ENCODE results near the gene NEURL2.
A peak's percentile ranks its signal among the peaks of the same experiment; 100 is the strongest.

The NEURL2 gene

DNA sequence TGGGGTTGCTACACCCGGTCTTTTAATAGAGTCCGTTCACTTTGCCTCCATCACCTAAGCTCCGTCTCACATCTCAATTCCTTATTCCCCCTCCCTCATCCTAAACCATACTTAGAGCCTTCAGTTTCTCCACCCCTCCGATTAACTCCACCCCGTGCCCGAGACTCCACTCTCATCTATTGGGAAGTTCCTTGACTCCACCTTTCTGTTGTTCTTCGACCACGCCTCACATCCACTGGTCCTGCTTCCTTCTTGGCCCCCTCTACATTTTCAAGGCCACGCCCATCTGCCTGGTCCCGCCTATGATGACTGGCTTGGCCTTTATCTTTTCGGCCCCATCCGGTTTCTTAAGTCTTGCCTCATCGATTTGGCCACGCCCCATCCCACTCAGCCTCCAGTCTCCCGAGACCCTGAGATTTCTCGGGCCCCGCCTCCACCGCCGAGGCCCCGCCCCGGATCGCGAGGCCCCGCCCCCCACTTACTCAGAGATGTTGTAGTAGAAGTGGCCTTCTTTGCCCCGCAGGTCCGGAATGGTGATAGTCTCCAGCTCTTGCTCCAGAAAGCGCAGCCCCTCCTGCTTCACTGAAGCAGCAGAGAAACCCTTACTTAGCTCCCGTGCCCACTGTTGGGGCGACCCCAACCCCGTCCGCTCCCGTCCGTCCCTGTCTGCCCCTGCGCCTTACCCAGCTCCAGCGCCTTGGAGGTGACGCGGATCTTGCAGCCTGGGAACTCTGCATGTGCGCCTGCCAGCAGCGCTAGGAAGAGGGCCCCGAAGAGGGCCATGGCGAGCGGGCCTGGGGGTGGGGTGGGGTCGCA lies 19.9 kb upstream of the NEURL2 start:
- H2BK120ac ChIP-seq (ENCODE audit: low read depth, low read length) = no peak overlapping the region
- peak overlapping the region; percentile 88 for H3K4me2 ChIP-seq (ENCODE audit: low read length, poor library complexity, severe bottlenecking)
- no peaks in the 10 kb centered on the region for H3K9me3 ChIP-seq (ENCODE audit: control insufficient read depth, low read length)
- peaks cover 23 to 24% of the 10 kb centered on the region in 2 experiments for H3K36me3 ChIP-seq (ENCODE audit: control insufficient read depth in 1 of 2, insufficient read depth in 2 of 2, low read depth in 1 of 2, low read length in 2 of 2)
- no peak overlapping the region for H2BK5ac ChIP-seq (ENCODE audit: low read depth, low read length, poor library complexity, severe bottlenecking)
- peak overlapping the region; percentile 72 to 75 for H3K4me3 ChIP-seq (ENCODE audit: insufficient read depth in 1 of 2, low read depth in 1 of 2, low read length in 2 of 2)
- peak overlapping the region; percentile 61 for H2BK15ac ChIP-seq (ENCODE audit: low read depth, poor library complexity, severe bottlenecking)
- H2AFZ ChIP-seq (ENCODE audit: low read depth, low read length) = no peak overlapping the region
- peak overlapping the region; percentile 81 for H3K9ac ChIP-seq (ENCODE audit: low read length)
- H3K27ac ChIP-seq (ENCODE audit: low read length, poor library complexity, severe bottlenecking) = peak overlapping the region; percentile 78
- peak overlapping the region; percentile 87 for H4K8ac ChIP-seq (ENCODE audit: low read length)
- H3K23ac ChIP-seq (ENCODE audit: low read length in 2 of 2) = no peak overlapping the region
- H3K4me1 ChIP-seq (ENCODE audit: control insufficient read depth, insufficient read depth, low read depth, low read length) = peaks cover 19% of the 10 kb centered on the region
- peak; percentile 99 for DNase-seq
- peak overlapping the region; percentile 33 to 68 for H3K4ac ChIP-seq (ENCODE audit: low read depth in 1 of 2, low read length in 2 of 2)
- H2AK5ac ChIP-seq (ENCODE audit: low read length, severe bottlenecking) = no peak overlapping the region
- H3K18ac ChIP-seq (ENCODE audit: low read depth in 1 of 2, low read length in 2 of 2) = peak overlapping the region; percentile 92 to 99
- H3K79me1 ChIP-seq (replicated peaks; ENCODE audit: low read length, poor library complexity, severe bottlenecking) = peaks cover 11% of the 10 kb centered on the region
- peak overlapping the region in 1 of 2 experiments; percentile 90 for H3K14ac ChIP-seq (ENCODE audit: low read length in 2 of 2)
- 7% methylated on average over 40 of the region's 43 CpGs for WGBS
- no peak overlapping the region for H2BK12ac ChIP-seq (ENCODE audit: low read length in 2 of 2)
- no peaks in the 10 kb centered on the region for H3K27me3 ChIP-seq (ENCODE audit: control insufficient read depth in 1 of 2, insufficient read depth in 1 of 2, low read length in 2 of 2)
- H4K91ac ChIP-seq (ENCODE audit: low read length) = peak overlapping the region; percentile 63

DNA sequence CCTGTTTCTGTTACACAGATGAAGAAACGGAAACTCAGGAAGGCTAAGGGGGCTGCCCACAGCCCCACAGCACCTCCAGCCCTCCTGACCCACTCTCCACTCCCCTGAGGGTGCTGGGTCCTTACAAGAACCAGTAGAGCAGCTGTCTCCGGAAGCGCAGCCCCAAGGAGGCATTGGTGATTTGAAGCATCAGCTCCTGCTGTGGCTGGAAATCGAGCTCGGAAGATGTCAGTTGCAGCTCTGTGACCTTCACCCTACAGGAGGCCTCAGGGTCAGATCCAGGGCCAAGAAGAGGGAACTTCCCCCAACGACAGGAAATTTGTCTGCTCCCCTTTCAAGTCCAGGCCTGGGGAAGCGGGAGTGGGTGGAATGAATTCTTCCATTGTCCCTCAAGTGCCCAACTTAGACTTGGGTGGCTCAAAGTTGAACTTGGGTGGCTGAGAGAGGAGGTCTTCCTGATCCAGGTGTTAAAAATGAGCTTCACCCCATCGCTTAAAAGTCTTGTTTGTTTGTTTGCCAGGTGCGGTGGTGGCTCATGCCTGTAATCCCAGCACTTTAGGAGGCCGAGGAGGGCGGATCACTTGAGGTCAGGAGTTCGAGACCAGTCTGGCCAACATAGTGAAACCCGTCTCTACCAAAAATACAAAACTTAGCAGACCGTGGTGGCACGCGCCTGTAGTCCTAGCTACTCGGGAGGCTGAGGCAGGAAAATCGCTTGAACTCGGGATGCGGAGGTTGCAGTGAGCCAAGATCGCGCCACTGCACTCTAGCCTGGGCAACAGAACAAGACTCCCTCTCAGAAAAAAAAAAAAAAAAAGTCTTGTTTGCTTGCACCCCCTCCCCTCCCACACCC lies 19.0 kb upstream of the NEURL2 start:
- H2BK15ac ChIP-seq (ENCODE audit: low read depth, poor library complexity, severe bottlenecking) = peak overlapping the region; percentile 61
- H4K8ac ChIP-seq (ENCODE audit: low read length) = no peak overlapping the region
- H3K27me3 ChIP-seq (ENCODE audit: control insufficient read depth in 1 of 2, insufficient read depth in 1 of 2, low read length in 2 of 2) = no peaks in the 10 kb centered on the region
- peaks cover 11% of the 10 kb centered on the region for H3K79me1 ChIP-seq (replicated peaks; ENCODE audit: low read length, poor library complexity, severe bottlenecking)
- no peak for DNase-seq
- no peak overlapping the region for H3K23ac ChIP-seq (ENCODE audit: low read length in 2 of 2)
- no peak overlapping the region for H2AK5ac ChIP-seq (ENCODE audit: low read length, severe bottlenecking)
- no peak overlapping the region for H4K91ac ChIP-seq (ENCODE audit: low read length)
- H3K14ac ChIP-seq (ENCODE audit: low read length in 2 of 2) = no peak overlapping the region
- H2BK5ac ChIP-seq (ENCODE audit: low read depth, low read length, poor library complexity, severe bottlenecking) = no peak overlapping the region
- H2BK12ac ChIP-seq (ENCODE audit: low read length in 2 of 2) = no peak overlapping the region
- H2AFZ ChIP-seq (ENCODE audit: low read depth, low read length) = no peak overlapping the region
- H3K9me3 ChIP-seq (ENCODE audit: control insufficient read depth, low read length) = no peaks in the 10 kb centered on the region
- H3K27ac ChIP-seq (ENCODE audit: low read length, poor library complexity, severe bottlenecking) = no peak overlapping the region
- no peak overlapping the region for H3K18ac ChIP-seq (ENCODE audit: low read depth in 1 of 2, low read length in 2 of 2)
- no peak overlapping the region for H3K4me2 ChIP-seq (ENCODE audit: low read length, poor library complexity, severe bottlenecking)
- no peak overlapping the region for H2BK120ac ChIP-seq (ENCODE audit: low read depth, low read length)
- WGBS = 92% methylated on average over 21 of the region's 22 CpGs
- peaks cover 20% of the 10 kb centered on the region for H3K4me1 ChIP-seq (ENCODE audit: control insufficient read depth, insufficient read depth, low read depth, low read length)
- H3K9ac ChIP-seq (ENCODE audit: low read length) = no peak overlapping the region
- H3K36me3 ChIP-seq (ENCODE audit: control insufficient read depth in 1 of 2, insufficient read depth in 2 of 2, low read depth in 1 of 2, low read length in 2 of 2) = peaks cover 29 to 30% of the 10 kb centered on the region in 2 experiments
- no peak overlapping the region for H3K4ac ChIP-seq (ENCODE audit: low read depth in 1 of 2, low read length in 2 of 2)
- peak overlapping the region in 1 of 2 experiments; percentile 56 for H3K4me3 ChIP-seq (ENCODE audit: insufficient read depth in 1 of 2, low read depth in 1 of 2, low read length in 2 of 2)

DNA sequence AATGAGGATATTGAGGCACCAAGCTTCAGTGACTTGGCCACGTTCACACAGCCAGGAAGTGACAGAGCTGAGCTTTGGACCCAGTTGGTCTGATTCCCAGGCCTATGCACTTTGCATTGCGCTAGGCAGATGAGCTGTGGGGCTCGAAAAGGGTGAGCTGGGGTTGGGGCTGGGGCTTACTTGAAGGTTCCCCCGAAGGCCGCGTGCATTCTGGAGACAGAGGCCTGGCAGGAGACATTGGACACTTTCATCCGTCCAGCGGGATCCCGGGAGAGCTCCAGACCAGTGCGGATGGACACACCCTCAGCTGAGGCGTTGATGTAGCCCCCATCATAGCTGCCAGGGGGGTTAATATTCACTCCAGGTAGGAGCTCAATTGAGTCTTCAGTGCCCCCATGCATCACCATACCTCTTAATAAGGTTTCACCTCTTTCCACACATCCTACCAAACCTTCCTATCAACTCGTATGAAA lies 18.4 kb upstream of the NEURL2 start:
- Histone ChIP-seq H3K4me2 (ENCODE audit: low read length, poor library complexity, severe bottlenecking) (no peak overlapping the region), H2BK120ac (ENCODE audit: low read depth, low read length) (no peak overlapping the region), H3K23ac (ENCODE audit: low read length in 2 of 2) (no peak overlapping the region), H3K4ac (ENCODE audit: low read depth in 1 of 2, low read length in 2 of 2) (no peak overlapping the region), H2AFZ (ENCODE audit: low read depth, low read length) (no peak overlapping the region), H3K18ac (ENCODE audit: low read depth in 1 of 2, low read length in 2 of 2) (no peak overlapping the region), H3K9ac (ENCODE audit: low read length) (no peak overlapping the region), H3K9me3 (ENCODE audit: control insufficient read depth, low read length) (no peaks in the 10 kb centered on the region), H4K91ac (ENCODE audit: low read length) (no peak overlapping the region), H2BK5ac (ENCODE audit: low read depth, low read length, poor library complexity, severe bottlenecking) (no peak overlapping the region), H2AK5ac (ENCODE audit: low read length, severe bottlenecking) (no peak overlapping the region), H3K79me1 (replicated peaks; ENCODE audit: low read length, poor library complexity, severe bottlenecking) (peaks cover 11% of the 10 kb centered on the region), H3K14ac (ENCODE audit: low read length in 2 of 2) (no peak overlapping the region), H3K27ac (ENCODE audit: low read length, poor library complexity, severe bottlenecking) (no peak overlapping the region), H2BK12ac (ENCODE audit: low read length in 2 of 2) (peak overlapping the region in 1 of 2 experiments; percentile 11), H3K27me3 (ENCODE audit: control insufficient read depth in 1 of 2, insufficient read depth in 1 of 2, low read length in 2 of 2) (no peaks in the 10 kb centered on the region), H2BK15ac (ENCODE audit: low read depth, poor library complexity, severe bottlenecking) (no peak overlapping the region), H3K4me3 (ENCODE audit: insufficient read depth in 1 of 2, low read depth in 1 of 2, low read length in 2 of 2) (no peak overlapping the region), H3K36me3 (ENCODE audit: control insufficient read depth in 1 of 2, insufficient read depth in 2 of 2, low read depth in 1 of 2, low read length in 2 of 2) (peaks cover 35 to 37% of the 10 kb centered on the region in 2 experiments), H4K8ac (ENCODE audit: low read length) (no peak overlapping the region), H3K4me1 (ENCODE audit: control insufficient read depth, insufficient read depth, low read depth, low read length) (peaks cover 27% of the 10 kb centered on the region)
- no peak for DNase-seq
- WGBS = 98% methylated on average over 12 of the region's 12 CpGs

- Histone ChIP-seq H2BK12ac (ENCODE audit: low read length in 2 of 2) (no peak overlapping the region), H3K27me3 (ENCODE audit: control insufficient read depth in 1 of 2, insufficient read depth in 1 of 2, low read length in 2 of 2) (no peaks in the 10 kb centered on the region), H3K9me3 (ENCODE audit: control insufficient read depth, low read length) (no peaks in the 10 kb centered on the region), H3K4me3 (ENCODE audit: insufficient read depth in 1 of 2, low read depth in 1 of 2, low read length in 2 of 2) (no peak overlapping the region), H3K79me1 (replicated peaks; ENCODE audit: low read length, poor library complexity, severe bottlenecking) (peaks cover 11% of the 10 kb centered on the region), H2BK5ac (ENCODE audit: low read depth, low read length, poor library complexity, severe bottlenecking) (no peak overlapping the region), H2BK120ac (ENCODE audit: low read depth, low read length) (no peak overlapping the region), H3K4me1 (ENCODE audit: control insufficient read depth, insufficient read depth, low read depth, low read length) (peaks cover 27% of the 10 kb centered on the region), H3K4me2 (ENCODE audit: low read length, poor library complexity, severe bottlenecking) (no peak overlapping the region), H2BK15ac (ENCODE audit: low read depth, poor library complexity, severe bottlenecking) (no peak overlapping the region), H3K23ac (ENCODE audit: low read length in 2 of 2) (no peak overlapping the region), H2AK5ac (ENCODE audit: low read length, severe bottlenecking) (no peak overlapping the region), H3K14ac (ENCODE audit: low read length in 2 of 2) (no peak overlapping the region), H3K9ac (ENCODE audit: low read length) (no peak overlapping the region), H3K4ac (ENCODE audit: low read depth in 1 of 2, low read length in 2 of 2) (no peak overlapping the region), H2AFZ (ENCODE audit: low read depth, low read length) (no peak overlapping the region), H4K8ac (ENCODE audit: low read length) (no peak overlapping the region), H4K91ac (ENCODE audit: low read length) (no peak overlapping the region), H3K27ac (ENCODE audit: low read length, poor library complexity, severe bottlenecking) (no peak overlapping the region), H3K36me3 (ENCODE audit: control insufficient read depth in 1 of 2, insufficient read depth in 2 of 2, low read depth in 1 of 2, low read length in 2 of 2) (peaks cover 39 to 43% of the 10 kb centered on the region in 2 experiments), H3K18ac (ENCODE audit: low read depth in 1 of 2, low read length in 2 of 2) (no peak overlapping the region)
- no peak for DNase-seq
- WGBS = 96% methylated on average over 2 of the region's 2 CpGs
These were observed 17.1 kb upstream of the NEURL2 start for GRCh38 chr20:45908084-45908483.
